OCI-LY1 (cell line): ENCODE measurements around the gene LIPG.

ENCODE experiments used
- EZH2 ChIP-seq: fragments of 200-600 bp; sonication (generic), shearing (Covaris generic); IDR thresholded peaks from 2 replicates; pipeline ENCODE4 v1.8.0; 2017; ENCODE audit warnings: borderline replicate concordance, mixed run types, mild to moderate bottlenecking, antibody characterized with exemption, low read length, moderate library complexity, mixed read lengths
- TF ChIP-seq, protein P1 (sequence below): fragments of 200-600 bp; sonication (generic), shearing (Covaris generic); IDR thresholded peaks from 2 replicates; pipeline ENCODE4 v1.5.1; 2017; ENCODE audit warnings: mild to moderate bottlenecking, antibody characterized with exemption, low read length, moderate library complexity, mixed read lengths

DNA sequence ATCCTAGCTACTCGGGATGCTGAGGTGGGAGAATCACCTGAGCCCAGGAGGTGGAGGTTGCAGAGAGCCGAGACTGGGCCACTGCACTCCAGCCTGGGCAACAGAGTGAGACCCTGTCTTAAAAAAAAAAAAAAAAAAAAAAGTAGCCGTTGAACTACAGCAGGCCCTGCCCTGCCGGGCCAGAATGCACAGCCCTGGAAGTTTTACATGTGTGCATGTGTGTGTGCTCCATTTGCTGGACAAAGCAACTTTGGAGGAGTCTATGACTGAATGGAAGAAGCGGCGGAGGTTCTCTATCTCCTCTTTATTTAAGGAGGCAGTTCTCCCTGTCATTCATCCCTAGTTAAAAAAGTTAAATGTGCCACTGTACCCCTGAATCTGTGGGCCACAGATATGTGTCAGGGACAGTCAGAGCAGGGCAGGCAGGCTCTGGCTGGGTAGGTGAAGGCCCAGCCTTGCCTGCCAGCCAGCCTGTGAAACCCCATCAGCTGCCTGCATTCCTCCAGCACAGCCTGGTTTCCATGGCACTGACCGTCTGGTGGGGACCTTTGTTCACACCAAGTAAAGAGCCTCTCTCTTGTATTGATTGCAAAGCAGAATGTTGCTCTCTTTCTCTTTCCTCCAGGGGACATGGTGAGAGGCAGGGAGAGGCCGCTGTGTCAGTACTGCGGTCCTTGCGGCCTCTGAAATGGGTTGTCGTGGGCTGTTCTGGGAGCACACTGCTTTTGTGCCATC lies 10.9 kb downstream of the LIPG start:
- no peak for TF ChIP-seq EZH2
- TF ChIP-seq, protein P1, sequence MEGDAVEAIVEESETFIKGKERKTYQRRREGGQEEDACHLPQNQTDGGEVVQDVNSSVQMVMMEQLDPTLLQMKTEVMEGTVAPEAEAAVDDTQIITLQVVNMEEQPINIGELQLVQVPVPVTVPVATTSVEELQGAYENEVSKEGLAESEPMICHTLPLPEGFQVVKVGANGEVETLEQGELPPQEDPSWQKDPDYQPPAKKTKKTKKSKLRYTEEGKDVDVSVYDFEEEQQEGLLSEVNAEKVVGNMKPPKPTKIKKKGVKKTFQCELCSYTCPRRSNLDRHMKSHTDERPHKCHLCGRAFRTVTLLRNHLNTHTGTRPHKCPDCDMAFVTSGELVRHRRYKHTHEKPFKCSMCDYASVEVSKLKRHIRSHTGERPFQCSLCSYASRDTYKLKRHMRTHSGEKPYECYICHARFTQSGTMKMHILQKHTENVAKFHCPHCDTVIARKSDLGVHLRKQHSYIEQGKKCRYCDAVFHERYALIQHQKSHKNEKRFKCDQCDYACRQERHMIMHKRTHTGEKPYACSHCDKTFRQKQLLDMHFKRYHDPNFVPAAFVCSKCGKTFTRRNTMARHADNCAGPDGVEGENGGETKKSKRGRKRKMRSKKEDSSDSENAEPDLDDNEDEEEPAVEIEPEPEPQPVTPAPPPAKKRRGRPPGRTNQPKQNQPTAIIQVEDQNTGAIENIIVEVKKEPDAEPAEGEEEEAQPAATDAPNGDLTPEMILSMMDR: no peak
